Measurements from ENCODE around the gene SORBS1.

SORBS1 gene

DNA sequence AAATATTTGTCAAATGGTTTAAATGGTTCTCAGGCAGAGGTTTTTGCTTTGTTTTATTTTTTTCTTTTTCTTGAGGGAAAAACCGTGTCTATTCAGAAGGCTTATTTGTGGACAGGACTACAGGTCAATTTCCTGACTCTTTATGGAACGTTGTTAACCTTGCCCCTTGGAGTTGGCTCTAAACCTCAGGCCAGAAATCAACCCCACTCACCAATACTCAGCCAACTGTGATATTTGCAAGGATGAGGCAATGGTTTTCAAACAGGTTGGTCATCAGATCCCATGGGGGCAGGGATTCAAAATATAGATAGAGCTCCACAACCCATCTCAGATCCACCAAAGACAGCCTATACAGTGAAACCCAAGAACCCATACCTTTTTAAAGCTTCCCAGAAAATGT is 280.5 kb downstream of the SORBS1 start:
- DNase-seq, result no peak

GRCh38 chr10:95279042-95279820 is 281.9 kb downstream of the SORBS1 start:
- no peak for DNase-seq

DNA sequence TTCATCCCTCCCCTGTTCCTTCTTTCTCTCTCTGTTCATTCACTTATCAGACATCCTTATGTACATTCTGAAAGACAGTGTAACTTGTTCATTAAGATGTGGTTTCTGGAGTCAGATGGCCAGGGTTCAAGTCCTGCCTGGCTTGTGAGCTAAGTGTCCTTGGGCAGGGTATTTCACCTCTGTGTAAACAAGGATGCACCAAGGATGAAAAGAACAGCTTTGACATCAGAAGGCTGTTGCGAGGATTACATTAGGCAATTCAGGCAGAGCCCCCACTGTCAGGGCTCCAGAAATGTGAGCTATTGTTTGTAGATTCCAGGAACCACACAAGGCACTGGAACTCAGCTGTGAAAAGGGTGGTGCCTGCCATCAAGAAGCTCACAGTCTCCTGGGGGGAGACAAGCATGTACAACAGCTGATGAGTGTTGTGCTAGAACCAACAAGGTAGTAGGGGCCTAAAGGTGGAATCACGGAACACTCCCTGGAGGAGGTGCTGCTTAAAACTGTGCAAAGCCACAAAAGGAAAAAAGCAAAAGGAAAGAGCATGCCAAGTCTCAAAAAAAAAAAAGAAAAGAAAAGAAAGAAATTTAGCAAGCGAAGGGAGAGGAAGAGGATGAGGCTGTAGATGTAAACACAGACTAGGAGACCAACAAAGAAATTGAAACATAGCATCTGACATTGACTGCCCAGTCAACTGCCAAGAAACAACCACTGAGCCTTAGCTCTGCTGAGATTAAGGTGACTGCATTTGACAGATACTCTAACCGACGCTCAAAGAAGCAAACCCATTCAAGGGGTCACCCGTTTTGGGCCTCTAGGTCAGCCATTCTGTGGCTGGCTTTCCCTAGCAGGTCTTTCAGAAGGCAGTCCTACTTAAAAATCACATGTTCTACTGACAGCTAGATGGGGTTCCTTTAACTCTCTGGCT is 282.8 kb downstream of the SORBS1 start:
- no peak for DNase-seq

- no peak for DNase-seq
Measured at GRCh38 chr10:95277614-95278013, 283.6 kb downstream of the SORBS1 start.

- no peak for DNase-seq
Measured at GRCh38 chr10:95277201-95277570, 284.0 kb downstream of the SORBS1 start.

- DNase-seq, result no peak
Measured at GRCh38 chr10:95276367-95277200, 284.6 kb downstream of the SORBS1 start.

GRCh38 chr10:95275726-95276366 is 285.3 kb downstream of the SORBS1 start:
- DNase-seq, result no peak

DNA sequence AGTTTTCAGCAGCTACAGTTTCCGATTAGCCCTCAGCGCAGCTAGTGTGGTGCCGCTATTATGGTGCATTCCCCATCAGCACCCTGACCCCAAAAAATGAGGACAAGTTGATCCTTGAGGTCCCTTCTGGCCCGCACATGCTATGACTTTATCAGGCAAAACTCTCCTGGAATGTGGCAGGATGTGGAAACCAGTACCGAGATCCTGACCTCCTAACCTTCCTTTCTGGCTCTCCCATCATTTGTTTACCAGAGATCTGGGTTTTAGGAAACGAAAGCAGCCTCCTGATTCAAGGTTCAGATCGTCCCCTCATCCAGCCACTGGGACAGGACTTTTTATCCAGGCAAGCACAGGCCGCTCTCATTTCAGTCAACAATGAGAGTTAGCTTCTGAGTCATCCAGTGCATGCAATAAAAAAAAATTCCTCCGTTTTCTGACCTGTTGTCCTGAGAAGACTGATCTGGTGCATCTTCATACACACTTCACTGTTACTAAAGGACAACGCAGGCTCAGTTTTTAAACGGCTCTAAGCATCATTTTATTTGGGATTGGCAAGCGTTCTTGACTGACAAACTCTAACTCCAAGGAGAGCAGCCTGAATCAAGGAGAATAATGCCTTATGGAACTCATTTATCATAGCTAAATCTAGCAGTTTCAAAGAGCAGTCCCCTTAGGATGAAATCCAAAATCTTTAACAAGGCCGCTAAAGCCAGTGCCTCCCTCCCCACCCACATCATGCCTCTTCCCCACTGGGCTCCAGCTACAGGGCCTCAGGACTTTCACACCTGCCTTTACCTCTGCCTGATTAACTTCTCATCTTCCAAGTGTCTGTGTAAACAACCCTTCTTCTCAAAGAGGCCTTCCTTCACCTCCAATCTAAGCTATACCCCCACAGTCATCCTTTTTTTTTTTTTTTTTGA is 287.5 kb downstream of the SORBS1 start:
- no peak for DNase-seq

DNA sequence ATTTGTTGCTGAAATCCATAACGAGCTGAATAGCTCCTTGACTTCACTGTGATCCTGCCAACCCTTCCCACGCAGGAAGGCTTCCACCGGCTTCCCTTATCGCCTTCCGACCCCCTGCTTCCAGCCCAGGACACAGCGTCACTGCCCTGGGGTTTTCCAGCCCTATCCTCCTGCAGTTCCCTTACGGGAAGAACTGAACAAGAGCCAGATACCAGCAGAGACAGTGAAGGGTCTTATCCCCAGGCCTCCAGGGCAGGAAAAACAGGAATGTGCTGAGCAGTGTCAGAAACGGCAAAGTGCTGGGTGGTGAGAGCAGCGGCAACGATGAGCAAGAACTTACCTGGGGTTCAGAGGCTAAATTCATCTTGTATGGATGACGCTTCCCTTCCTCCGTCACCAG is 292.7 kb downstream of the SORBS1 start:
- no peak for DNase-seq

GRCh38 chr10:95267251-95267650 is 293.9 kb downstream of the SORBS1 start:
- no peak for DNase-seq

DNA sequence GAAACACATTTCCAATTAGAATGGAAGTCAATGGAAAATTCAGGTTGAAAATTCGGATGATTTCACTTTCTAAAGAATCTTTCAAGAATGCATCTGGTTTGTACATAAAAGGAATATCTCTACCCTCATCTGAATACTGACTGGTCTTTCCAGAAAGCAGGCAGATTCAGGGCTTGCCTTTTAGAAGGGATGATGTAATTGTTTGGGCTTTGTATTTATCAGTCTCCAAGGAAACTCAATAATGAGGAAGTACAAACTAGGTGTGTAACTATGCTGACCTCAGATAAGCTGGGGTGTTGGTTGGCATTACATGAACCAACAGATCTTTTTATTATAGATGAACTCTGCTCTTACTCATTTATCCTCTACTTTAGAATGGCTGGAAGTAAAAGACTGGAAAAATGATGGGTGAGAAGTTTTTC is 294.5 kb downstream of the SORBS1 start:
- DNase-seq, result no peak

DNA sequence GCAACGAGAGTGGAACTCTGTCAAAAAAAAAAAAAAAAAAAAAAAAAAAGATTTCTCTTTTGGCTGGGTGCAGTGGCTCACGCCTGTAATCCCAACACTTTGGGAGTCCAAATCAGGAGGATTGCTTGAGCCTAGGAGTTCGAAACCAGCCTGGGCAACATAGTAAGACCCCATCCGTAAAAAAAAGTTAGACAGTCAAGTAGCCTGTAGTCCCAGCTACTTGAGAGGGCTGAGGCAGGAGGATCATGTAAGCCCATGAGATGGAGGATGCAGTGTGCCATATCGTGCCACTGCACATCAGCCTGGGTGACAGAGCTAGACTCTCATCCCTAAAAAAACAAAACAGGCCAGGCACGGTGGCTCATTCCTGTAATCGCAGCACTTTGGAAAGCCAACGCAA is 295.6 kb downstream of the SORBS1 start:
- DNase-seq, result no peak

DNA sequence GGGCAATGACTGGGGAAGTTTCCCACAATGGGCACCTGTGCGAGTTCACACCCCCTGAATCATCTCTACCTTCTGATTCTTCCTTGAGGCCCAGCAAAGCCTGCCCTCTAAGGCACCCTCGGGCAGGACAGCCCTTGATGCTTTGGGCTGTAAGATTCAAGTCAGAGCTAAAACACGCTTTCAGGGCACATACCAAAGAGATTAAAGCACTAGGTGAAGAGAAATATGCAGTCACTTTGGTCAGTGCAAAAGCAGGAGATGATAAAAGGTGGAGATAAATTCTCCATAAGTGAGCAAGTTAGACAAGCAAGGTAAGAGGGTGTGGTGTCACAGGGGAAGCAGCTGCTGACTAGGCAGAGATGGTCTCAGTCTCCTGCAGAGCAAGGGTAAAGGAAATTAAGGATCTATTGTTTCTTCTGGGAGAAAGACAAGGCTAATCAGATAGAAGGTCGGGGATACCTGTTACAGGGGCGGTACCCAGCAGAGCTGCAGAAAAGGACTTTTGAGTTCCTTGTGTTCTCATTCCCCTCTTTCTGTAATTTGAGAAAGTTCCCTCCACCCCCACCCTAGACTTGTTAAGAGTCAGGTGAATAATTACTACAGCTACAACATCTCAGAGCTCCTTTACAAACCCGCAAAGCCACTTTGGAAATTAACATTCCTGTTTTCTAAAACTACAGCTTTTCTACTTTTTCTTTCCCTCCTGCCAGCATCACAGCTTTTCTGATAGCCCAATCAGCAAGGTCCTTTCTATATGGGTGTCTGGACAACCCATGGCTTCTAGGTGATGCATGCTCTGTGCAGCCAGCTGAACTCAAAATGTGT is 296.7 kb downstream of the SORBS1 start:
- DNase-seq, result no peak

DNA sequence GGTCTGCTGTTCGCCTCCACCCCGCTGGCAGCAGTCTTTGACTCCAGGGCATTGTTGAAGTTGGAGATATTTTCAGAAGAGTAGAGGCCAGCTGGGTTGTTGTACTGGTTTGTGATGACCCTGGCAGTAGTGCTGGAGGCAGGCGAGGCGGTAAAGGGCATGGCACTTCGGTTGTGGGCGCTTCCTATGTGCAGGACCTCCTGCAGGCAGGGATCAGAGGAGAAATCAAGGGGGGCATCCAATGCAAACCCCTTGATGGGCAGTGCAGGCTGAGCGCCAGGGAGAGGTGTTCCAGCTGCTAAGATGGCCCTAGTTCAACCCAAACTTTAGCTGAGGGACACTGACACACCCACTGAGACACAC is 297.3 kb downstream of the SORBS1 start:
- DNase-seq, result no peak

- DNase-seq, result no peak
Measured at GRCh38 chr10:95262763-95263518, 298.2 kb downstream of the SORBS1 start.

- no peak for DNase-seq
Measured at GRCh38 chr10:95261926-95262325, 299.2 kb downstream of the SORBS1 start.

All from stimulated activated CD8-positive, alpha-beta memory T cell treated with anti-CD3 and anti-CD28 coated beads, Interleukin-4, amount 100 ng/mL, for 48 hours (primary cell).